GM21447 (cell line): ENCODE data around the gene MAP1S.

ENCODE experiments used
- ATAC-seq: cut with Tn5 transposase; IDR thresholded peaks from one replicate; pipeline ENCODE4 v1.9.1; 2021; ENCODE audit not compliant: unreplicated experiment

Gene MAP1S

GRCh38 chr19:17727843-17728242 lies 8.6 kb downstream of the MAP1S start:
- ATAC-seq = no peak

- ATAC-seq = no peak
These were observed 13.8 kb downstream of the MAP1S start for GRCh38 chr19:17733127-17733526.

- ATAC-seq = no peak
These were observed 14.9 kb downstream of the MAP1S start for GRCh38 chr19:17734146-17734545.

GRCh38 chr19:17735410-17735809 lies 16.1 kb downstream of the MAP1S start:
- no peak for ATAC-seq

GRCh38 chr19:17737690-17738153 lies 18.4 kb downstream of the MAP1S start:
- ATAC-seq = no peak

- ATAC-seq = no peak
These were observed 20.0 kb downstream of the MAP1S start for GRCh38 chr19:17739121-17739875.

- ATAC-seq = no peak
These were observed 22.2 kb downstream of the MAP1S start for GRCh38 chr19:17741456-17741855.

- ATAC-seq = no peak
These were observed 24.7 kb downstream of the MAP1S start for GRCh38 chr19:17743874-17744580.

- peak; percentile 41 for ATAC-seq
These were observed 28.2 kb downstream of the MAP1S start for GRCh38 chr19:17747205-17748098.

GRCh38 chr19:17748884-17749638 lies 29.8 kb downstream of the MAP1S start:
- ATAC-seq = no peak

- ATAC-seq = no peak
These were observed 30.6 kb downstream of the MAP1S start for GRCh38 chr19:17749912-17750317.

GRCh38 chr19:17751103-17751911 lies 32.0 kb downstream of the MAP1S start, which contains the start of gene FCHO1:
FCHO1 (plus strand) TSS chr19:17751477; CDS start chr19:17755165, 3,688 bp downstream.
- peak; percentile 43 for ATAC-seq

GRCh38 chr19:17751912-17752273 lies 32.6 kb downstream of the MAP1S start:
- no peak for ATAC-seq

GRCh38 chr19:17752865-17753639 lies 33.8 kb downstream of the MAP1S start:
- no peak for ATAC-seq

GRCh38 chr19:17753976-17754375 lies 34.7 kb downstream of the MAP1S start:
- ATAC-seq = no peak

GRCh38 chr19:17754634-17755442 lies 35.6 kb downstream of the MAP1S start:
- ATAC-seq = peak; percentile 49

- no peak for ATAC-seq
These were observed 36.2 kb downstream of the MAP1S start for GRCh38 chr19:17755443-17755890.
